ENCODE measurements around the gene FAM120B.

FAM120B gene

DNA sequence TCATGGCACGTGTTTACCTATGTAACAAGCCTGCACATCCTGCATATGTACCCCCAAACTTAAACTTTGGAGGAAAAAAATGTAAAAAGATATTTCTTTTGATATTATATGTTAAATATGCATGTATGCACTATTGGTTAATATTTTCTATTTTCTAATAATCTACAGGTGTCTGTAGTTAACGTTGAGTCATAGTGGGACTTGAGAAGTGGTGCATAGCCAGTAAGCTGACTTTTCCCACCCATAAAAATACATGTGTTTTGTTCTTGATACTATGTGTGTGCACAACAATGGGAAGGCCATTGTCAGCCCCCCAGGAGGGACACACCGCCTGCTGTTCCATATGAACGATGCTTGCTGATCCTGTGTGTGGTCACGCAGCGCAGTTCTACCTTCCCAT is 49.1 kb downstream of the FAM120B start:
- no peak for DNase-seq (ENCODE audit: low read depth in 3 of 3)

DNA sequence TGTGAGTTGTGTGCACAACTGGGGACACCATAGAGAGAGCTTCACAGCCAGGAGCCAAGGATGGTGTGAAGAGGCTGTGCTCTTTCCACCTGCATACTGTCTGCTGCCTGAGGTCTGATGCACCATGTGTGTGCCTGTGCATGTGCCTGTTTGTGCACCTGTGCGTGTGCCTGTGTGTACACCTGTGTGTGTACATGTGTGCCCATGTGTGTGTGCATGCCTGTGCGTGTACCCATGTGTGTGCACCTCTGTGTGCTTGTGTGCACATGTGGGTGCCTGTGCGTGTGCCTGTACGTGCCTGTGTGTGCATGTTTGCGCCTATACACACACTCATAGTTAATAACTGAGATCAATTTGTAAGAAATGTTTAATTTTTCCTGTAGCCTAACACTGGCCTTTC is 51.3 kb downstream of the FAM120B start:
- no peak for DNase-seq (ENCODE audit: low read depth in 3 of 3)

GRCh38 chr6:170358496-170358895 is 51.9 kb downstream of the FAM120B start:
- DNase-seq (ENCODE audit: low read depth in 3 of 3): no peak

DNA sequence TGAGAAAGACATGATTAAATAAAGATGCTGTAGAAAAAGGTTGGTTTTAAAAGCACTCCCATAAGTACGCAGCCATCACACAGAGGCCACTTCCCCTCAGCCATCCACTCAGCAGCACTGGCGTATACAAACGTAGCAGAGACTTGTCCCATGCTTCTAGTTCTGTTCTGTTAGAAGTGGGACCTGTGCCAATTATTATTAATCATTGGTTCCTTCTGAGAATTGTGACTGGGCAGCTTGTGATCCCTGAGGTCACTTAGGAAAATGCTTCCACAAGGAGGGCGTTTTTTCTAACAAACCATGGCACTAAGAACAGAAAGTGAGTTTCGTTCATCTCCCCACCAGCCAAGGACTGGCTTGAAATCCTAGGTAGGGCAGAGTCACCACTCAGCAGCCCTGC is 53.9 kb downstream of the FAM120B start:
- DNase-seq (ENCODE audit: low read depth in 3 of 3): no peak

GRCh38 chr6:170361335-170361734 is 54.8 kb downstream of the FAM120B start:
- no peak for DNase-seq (ENCODE audit: low read depth in 3 of 3)

DNA sequence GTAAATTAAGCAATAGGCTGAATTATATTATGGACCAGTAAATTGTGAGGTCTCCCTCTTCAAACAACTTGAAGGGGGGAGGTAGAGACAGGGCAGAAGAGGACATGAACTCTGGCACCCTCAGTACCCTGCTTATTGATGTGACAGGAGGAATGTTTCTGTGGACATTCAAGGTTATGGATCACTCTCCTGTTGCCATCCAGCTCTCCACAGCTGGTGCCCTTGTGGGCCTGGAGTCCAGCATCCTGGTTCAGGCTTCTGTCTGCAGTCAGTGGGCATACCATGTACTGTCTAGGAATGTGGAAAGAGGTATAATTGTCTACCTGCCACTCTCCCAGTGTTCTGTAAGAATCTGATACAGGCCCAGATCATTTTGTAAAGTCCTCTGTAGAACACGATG is 55.6 kb downstream of the FAM120B start:
- no peak for DNase-seq (ENCODE audit: low read depth in 3 of 3)

GRCh38 chr6:170363255-170363654 is 56.7 kb downstream of the FAM120B start:
- DNase-seq (ENCODE audit: low read depth in 3 of 3): no peak

- no peak for DNase-seq (ENCODE audit: low read depth in 3 of 3)
These were observed 58.6 kb downstream of the FAM120B start for GRCh38 chr6:170365121-170365520.

DNA sequence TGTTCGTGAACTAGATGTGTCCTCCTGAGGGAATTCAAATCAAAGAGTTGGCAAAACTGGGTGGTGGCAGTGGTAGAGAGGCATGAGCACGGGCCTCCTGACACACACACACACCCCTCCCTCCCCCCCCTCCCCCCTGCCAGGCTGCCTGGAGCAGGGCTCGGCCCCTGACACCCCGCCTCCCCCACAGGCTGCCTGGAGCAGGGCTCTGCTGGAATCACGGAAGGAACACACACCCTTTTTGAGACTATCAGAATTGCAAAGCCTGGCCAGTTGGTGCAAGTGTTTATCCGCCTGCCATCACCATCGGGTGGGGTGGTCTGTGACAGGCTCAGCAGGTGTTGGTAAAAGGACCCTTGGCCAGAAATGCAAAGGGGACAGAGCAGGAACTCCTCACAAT is 59.0 kb downstream of the FAM120B start:
- no peak for DNase-seq (ENCODE audit: low read depth in 3 of 3)

- no peak for DNase-seq (ENCODE audit: low read depth in 3 of 3)
These were observed 59.8 kb downstream of the FAM120B start for GRCh38 chr6:170366248-170366960.

- no peak for DNase-seq (ENCODE audit: low read depth in 3 of 3)
These were observed 60.7 kb downstream of the FAM120B start for GRCh38 chr6:170367241-170367640.

- DNase-seq (ENCODE audit: low read depth in 3 of 3): no peak
These were observed 62.0 kb downstream of the FAM120B start for GRCh38 chr6:170368544-170368943.

DNA sequence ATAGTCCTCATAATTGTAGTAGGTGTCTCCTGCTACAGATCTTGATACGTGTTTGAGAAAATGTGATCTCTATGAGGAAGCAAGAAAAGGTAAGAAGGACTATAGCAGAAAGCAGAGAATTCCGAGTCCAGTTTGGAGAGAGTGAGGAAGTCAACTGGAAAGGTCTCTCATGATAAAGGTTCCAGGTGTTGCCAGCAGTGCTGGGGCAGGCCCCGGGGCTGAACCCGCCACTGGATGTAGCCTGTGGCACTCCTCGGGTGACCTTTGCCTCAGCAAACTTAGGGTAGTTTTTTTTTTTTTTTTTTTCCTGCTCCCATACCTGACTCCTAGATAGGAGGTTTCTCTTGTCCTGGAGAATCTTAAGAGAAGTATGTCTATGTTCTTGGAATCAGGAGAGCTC is 62.8 kb downstream of the FAM120B start:
- no peak for DNase-seq (ENCODE audit: low read depth in 3 of 3)

GRCh38 chr6:170370416-170370815 is 63.9 kb downstream of the FAM120B start:
- no peak for DNase-seq (ENCODE audit: low read depth in 3 of 3)

DNA sequence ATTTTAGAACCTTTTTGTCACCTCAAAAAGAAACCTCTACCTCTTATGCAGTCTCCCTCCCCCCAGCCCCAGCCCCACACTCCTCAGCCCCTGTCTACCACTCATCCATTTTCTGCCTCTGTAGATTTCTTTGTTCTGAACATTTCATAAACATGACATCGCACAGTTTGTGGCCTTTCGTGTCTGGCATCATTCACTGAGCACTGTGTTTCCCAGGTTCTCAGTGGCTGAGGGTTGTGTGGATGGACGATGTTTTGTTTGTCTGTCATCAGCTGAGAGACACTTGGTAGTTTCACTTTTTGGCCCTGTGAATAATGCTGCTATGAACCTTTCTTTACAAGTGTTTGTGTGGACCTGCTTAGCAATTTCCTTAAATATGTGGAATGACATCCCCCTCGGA is 64.5 kb downstream of the FAM120B start:
- no peak for DNase-seq (ENCODE audit: low read depth in 3 of 3)

GRCh38 chr6:170371588-170371987 is 65.0 kb downstream of the FAM120B start:
- DNase-seq (ENCODE audit: low read depth in 3 of 3): no peak

GRCh38 chr6:170372380-170373325 is 66.1 kb downstream of the FAM120B start:
- no peak for DNase-seq (ENCODE audit: low read depth in 3 of 3)

GRCh38 chr6:170374571-170375444 is 68.2 kb downstream of the FAM120B start:
- DNase-seq (ENCODE audit: low read depth in 3 of 3): no peak

DNA sequence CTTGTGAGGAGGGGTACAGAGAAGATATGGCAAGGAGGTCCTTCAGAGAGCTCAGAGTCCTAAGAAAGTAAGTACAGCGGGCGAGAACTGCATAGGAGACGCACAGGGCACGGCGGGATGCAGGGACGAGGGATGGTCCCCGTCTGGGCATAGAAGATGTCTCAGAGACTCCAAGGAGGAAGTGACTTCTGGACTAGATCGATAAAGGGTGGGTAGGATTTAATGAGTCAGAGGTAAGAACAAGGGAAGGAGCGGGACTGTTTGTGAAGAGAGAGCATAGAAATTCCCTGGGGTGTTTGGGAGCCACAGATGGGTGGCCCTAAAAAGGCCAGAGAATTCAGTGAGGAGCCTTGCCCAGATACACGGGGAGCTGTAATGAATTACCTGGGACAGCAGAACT is 69.1 kb downstream of the FAM120B start:
- DNase-seq (ENCODE audit: low read depth in 3 of 3): no peak

DNA sequence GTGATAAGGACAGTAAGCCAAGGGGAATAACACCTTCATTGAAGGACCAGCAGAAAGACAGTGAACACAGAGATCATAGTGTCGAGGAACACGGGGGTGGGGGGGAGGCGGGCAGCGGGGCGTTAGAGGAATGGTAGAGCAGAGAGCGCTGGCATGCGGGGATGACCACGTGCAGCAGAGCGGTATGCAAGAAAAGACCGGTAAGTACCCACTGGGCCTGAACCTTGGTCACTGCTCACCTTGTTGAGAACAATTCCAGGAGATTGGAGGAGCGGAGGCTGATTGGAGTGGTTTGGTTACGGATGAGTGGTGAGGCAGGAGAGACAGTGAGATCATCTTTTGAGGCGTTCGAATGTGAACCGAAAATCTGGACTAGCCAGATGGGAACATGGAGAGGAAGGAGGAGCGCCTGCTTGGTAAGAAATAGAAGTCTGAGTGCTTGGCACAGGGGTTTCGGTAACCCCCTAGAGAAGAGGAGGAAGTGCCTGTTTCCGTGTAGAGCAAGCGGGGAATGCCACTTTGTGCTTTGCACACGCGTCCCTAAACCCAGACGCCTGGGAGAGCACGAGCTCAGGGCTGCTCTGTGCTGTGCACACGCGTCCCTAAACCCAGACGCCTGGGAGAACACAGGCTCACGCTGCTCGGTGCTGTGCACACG is 70.0 kb downstream of the FAM120B start:
- no peak for DNase-seq (ENCODE audit: low read depth in 3 of 3)

DNA sequence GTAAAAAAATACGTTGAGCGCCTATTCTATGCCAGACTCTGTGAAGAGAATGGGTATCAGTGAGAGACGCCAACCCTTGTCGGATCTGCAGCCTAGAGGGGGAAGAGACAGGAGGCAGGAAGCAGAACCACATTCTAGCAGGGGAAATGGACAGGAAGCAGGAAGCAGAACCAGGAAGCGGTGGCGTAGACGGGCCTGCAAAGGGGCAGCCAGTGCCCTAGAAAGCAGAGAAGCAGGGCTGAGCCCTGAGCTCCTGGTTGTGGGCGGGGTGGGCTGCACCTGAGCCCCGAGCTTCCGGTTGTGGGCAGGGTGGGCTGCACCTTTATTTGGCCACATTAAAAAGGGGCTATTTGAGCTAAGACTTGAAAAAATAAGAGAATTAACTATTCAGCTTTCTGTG is 71.9 kb downstream of the FAM120B start:
- DNase-seq (ENCODE audit: low read depth in 3 of 3): no peak

DNA sequence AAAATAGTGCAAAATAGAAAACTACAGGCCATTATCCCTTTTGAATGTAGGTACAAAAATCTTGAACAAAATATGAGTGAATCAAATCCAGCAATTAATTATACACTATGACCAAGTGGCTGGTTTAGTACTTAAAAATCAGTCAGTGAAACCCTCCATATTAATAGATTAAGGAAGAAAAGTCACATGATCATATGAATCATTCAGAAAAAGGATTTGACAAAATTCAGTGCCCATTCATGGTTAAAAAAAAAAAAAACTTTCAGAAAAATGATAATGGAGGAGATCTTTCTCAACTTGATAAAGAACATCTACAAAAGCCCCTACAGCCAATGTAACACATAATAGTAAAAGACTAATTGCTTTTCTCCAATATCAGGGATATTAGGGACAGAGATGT is 75.0 kb downstream of the FAM120B start:
- no peak for DNase-seq (ENCODE audit: low read depth in 3 of 3)
